Measurements from ENCODE around the gene ADGRA1. TPM values are rescaled to one million over a fixed set of nuclear protein-coding genes. Genes with fewer than 3 reads are reported as not detected.

Gene ADGRA1
- total and polyA plus RNA-seq, 2 experiments from 2014 or later = 0.23 to 0.52 TPM

DNA sequence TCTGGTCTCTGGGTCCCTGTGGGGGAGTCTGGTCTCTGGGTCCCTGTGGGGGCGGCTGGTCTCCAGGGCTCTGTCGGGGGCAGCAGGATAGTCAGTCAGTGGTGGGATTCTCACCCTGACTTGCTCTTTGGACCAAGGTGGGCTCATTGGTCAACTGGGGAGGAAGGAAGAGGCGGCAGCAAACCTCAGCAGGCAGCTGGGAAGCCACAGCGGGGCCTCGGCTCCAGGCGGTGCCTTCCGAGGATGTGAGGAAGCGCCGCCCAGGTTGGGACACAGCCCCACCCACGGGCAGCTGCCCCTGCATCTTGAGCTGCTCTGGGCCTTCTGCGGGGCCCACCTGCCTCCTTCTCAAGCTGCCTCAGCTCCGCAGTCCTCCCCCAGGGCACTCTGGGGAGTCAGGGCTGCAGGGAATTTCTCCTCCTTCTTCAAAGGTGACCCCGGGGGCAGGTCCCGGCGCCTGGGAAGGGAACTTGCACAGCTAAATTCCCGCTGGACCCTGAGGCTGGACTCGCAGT, 51.9 kb downstream of the ADGRA1 start (continued):
- no peak for TF ChIP-seq REST (IDR thresholded peaks at IDR 0.05; ENCODE audit: unreplicated experiment)
- TF ChIP-seq STAT1 (IDR thresholded peaks at IDR 0.05; ENCODE audit: unreplicated experiment) = no peak

DNA sequence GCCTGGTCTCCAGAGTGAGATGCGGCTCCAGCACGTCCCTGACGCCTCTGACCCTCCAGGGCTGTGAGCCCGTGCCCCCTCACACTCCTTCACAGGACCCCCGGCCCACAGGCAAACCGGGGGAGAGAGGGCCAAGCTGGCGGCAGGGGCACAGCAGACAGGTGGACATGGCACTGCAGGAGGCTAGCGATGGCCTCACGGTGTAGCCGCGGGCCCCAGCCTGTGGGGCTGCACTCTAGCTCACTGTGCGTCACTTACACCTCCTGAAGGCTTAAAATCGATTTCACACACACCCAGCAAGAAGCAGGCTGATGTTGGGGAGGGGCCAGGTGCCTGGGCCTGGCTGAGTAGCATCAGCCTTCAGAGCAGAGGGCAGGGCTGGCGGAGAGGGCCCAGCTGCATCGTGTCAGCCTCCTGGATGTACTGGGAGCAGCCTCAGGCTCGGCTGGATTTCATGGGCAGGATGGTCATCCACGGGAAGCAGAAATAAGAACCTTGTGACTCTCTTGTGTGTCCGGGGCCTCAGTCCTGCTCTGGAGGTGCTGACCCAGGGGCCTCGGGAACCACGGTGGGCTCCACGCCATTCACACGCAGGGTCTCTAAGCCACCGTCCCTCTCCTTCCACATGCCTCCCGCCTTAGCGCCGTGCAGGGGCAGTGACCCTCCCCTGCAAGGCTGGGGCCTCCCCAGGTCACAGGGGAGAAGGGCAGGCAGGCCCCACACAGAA, 52.9 kb downstream of the ADGRA1 start:
- H3K36me3 Mint-ChIP-seq (ENCODE audit: low read depth) = no peaks in the 10 kb centered on the region
- no peaks in the 10 kb centered on the region for H3K79me2 ChIP-seq (replicated peaks; ENCODE audit: insufficient read depth)
- peaks cover 5% of the 10 kb centered on the region for H3K27me3 Mint-ChIP-seq (ENCODE audit: insufficient read depth, low read depth, poor library complexity)
- no peaks in the 10 kb centered on the region for H3K36me3 ChIP-seq (ENCODE audit: insufficient read depth)
- TF ChIP-seq EZH2phosphoT487 (IDR thresholded peaks at IDR 0.05; ENCODE audit: unreplicated experiment) (no peak), POLR2AphosphoS5 (IDR thresholded peaks at IDR 0.05; ENCODE audit: low read depth) (no peak), ZNF331 (CRISPR knock-in tag; IDR thresholded peaks at IDR 0.05; ENCODE audit: low read depth) (no peak)
- TF ChIP-seq, protein P1, sequence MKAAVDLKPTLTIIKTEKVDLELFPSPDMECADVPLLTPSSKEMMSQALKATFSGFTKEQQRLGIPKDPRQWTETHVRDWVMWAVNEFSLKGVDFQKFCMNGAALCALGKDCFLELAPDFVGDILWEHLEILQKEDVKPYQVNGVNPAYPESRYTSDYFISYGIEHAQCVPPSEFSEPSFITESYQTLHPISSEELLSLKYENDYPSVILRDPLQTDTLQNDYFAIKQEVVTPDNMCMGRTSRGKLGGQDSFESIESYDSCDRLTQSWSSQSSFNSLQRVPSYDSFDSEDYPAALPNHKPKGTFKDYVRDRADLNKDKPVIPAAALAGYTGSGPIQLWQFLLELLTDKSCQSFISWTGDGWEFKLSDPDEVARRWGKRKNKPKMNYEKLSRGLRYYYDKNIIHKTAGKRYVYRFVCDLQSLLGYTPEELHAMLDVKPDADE (IDR thresholded peaks at IDR 0.05) = no peak
- ATAC-seq (no peak; the same call in 2 of the 3 replicates), DNase-seq (ENCODE audit: low spot score) (no peak)
- no peak overlapping the region for H3K4me3 ChIP-seq
- no peaks in the 10 kb centered on the region for H4K20me1 ChIP-seq (replicated peaks; ENCODE audit: insufficient read depth)
- H3K4me3 Mint-ChIP-seq = no peak overlapping the region
- H3K9me2 ChIP-seq (ENCODE audit: insufficient read depth) = no peaks in the 10 kb centered on the region
- H3K9me3 Mint-ChIP-seq = no peaks in the 10 kb centered on the region
- no peaks in the 10 kb centered on the region; the same call in 1 of the 2 replicates for H3F3A ChIP-seq (replicated peaks; ENCODE audit: low read depth)
- no peak overlapping the region for H3K4me2 ChIP-seq
- H3K27me3 ChIP-seq (ENCODE audit: insufficient read depth) = no peaks in the 10 kb centered on the region
- H3K4me1 ChIP-seq (ENCODE audit: insufficient read depth) = peaks cover 12% of the 10 kb centered on the region; the same call in 1 of the 2 replicates
- H3K27ac Mint-ChIP-seq = no peak overlapping the region
- peaks cover 14% of the 10 kb centered on the region for H3K4me1 Mint-ChIP-seq
- no peak overlapping the region for H2AFZ ChIP-seq
- H3K27ac ChIP-seq (ENCODE audit: low read depth) = no peak overlapping the region
